OCI-LY1 (cell line): ENCODE measurements around the gene TSPAN4.

ENCODE experiments used
- EZH2 ChIP-seq: fragments of 200-600 bp; sonication (generic), shearing (Covaris generic); IDR thresholded peaks from 2 replicates; pipeline ENCODE4 v1.8.0; 2017; ENCODE audit warnings: borderline replicate concordance, mixed run types, mild to moderate bottlenecking, antibody characterized with exemption, low read length, moderate library complexity, mixed read lengths
- TF ChIP-seq, protein P1 (sequence below): fragments of 200-600 bp; sonication (generic), shearing (Covaris generic); IDR thresholded peaks from 2 replicates; pipeline ENCODE4 v1.5.1; 2017; ENCODE audit warnings: mild to moderate bottlenecking, antibody characterized with exemption, low read length, moderate library complexity, mixed read lengths

- no peak for TF ChIP-seq EZH2
- TF ChIP-seq, protein P1, sequence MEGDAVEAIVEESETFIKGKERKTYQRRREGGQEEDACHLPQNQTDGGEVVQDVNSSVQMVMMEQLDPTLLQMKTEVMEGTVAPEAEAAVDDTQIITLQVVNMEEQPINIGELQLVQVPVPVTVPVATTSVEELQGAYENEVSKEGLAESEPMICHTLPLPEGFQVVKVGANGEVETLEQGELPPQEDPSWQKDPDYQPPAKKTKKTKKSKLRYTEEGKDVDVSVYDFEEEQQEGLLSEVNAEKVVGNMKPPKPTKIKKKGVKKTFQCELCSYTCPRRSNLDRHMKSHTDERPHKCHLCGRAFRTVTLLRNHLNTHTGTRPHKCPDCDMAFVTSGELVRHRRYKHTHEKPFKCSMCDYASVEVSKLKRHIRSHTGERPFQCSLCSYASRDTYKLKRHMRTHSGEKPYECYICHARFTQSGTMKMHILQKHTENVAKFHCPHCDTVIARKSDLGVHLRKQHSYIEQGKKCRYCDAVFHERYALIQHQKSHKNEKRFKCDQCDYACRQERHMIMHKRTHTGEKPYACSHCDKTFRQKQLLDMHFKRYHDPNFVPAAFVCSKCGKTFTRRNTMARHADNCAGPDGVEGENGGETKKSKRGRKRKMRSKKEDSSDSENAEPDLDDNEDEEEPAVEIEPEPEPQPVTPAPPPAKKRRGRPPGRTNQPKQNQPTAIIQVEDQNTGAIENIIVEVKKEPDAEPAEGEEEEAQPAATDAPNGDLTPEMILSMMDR: no peak
Measured at GRCh38 chr11:871472-871871, 28.8 kb downstream of the TSPAN4 start.
